Activated naive CD8-positive, alpha-beta T cell treated with anti-CD3 and anti-CD28 coated beads, Interleukin-2, amount 10 ng/mL, durations not matched to agents 7 days and 5 days (primary cell): ENCODE results near the gene TMEM129. TPM values are rescaled to one million over a fixed set of nuclear protein-coding genes. Genes with fewer than 3 reads are reported as not detected.
"Not testable (repeated sequence)": the region's sequence is repeated elsewhere in the genome, so short reads cannot be mapped to it uniquely, and the experiment has no call there.

Experiments
- ATAC-seq: fragments of 150-1000 bp; cut with Tn5 transposase; one replicate; pipeline ENCODE4 v1.10.0; 2021; ENCODE audit warnings: low read depth, moderate library complexity
- POLR2A ChIA-PET: fragments of 350-600 bp; sonication (Branson Sonifier 250); formaldehyde crosslinking; loops from one replicate; lab custom pipeline; 2021; ENCODE audit warnings: antibody characterized with exemption; lab: Charles Lee
- DNase-seq: peaks from one replicate; pipeline ENCODE4 v3.0.0; 2021
- H3K27ac Mint-ChIP-seq: one replicate; pipeline ENCODE4 v1.8.0; 2022; ENCODE audit warnings: mild to moderate bottlenecking, mixed read lengths
- H3K27me3 Mint-ChIP-seq: one replicate; pipeline ENCODE4 v1.8.0; 2022; ENCODE audit warnings: mild to moderate bottlenecking, moderate library complexity, mixed read lengths
- H3K36me3 Mint-ChIP-seq: one replicate; pipeline ENCODE4 v1.8.0; 2021; ENCODE audit warnings: mild to moderate bottlenecking, mixed read lengths
- H3K4me1 Mint-ChIP-seq: one replicate; pipeline ENCODE4 v1.8.0; 2021; ENCODE audit warnings: mixed read lengths
- H3K4me3 Mint-ChIP-seq: one replicate; pipeline ENCODE4 v1.8.0; 2022; ENCODE audit warnings: mild to moderate bottlenecking, moderate library complexity, mixed read lengths
- H3K9me3 Mint-ChIP-seq: one replicate; pipeline ENCODE4 v1.8.0; 2021; ENCODE audit warnings: mixed read lengths
- total RNA-seq, 2 experiments: library from RNA; stranded (reverse); gene quantifications; one replicate each; pipeline ENCODE4 v1.2.3, GENCODE V29; 2021

TMEM129 gene
- total RNA-seq, 2 experiments from 2014 or later, result 27.5 to 27.6 TPM

DNA sequence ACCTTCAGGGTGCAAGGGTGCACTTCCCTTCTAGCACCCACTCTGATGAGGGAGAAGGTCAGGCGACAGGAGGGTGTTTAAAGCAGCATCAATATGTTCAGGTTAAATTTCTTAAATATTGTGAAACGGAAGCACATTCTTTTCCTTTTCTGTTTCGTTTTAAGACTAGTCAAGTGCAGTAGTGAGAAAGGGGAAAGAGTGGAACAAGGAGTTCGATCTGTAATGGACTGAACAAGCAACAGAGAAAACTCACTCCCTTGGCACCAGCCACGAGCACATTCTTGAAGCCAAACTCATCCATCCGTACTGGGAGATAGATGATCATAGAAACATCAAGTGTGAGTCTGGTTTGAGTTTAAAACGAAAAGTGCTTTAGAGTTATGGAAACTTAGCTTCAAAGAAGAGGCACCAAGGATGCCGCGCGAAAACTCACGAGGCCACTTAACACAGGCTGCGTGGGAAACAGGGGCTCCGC lies 37.8 kb downstream of the TMEM129 start:
- POLR2A ChIA-PET, result interaction anchor here (1.1 to 1.6 kb wide), 2 partner anchors 29 to 38 kb away, joined by 3 to 4 read pairs; partner anchors contain the start of genes SLBP, TACC3 and TMEM129
- Mint-ChIP-seq H3K9me3 (no peaks in the 10 kb centered on the region), H3K4me1 (peaks cover 8% of the 10 kb centered on the region), H3K36me3 (no peaks in the 10 kb centered on the region), H3K27me3 (peaks cover 11% of the 10 kb centered on the region), H3K4me3 (peak overlapping the region; percentile 81), H3K27ac (peak overlapping the region; percentile 73)
- ATAC-seq (no peak), DNase-seq (no peak)

DNA sequence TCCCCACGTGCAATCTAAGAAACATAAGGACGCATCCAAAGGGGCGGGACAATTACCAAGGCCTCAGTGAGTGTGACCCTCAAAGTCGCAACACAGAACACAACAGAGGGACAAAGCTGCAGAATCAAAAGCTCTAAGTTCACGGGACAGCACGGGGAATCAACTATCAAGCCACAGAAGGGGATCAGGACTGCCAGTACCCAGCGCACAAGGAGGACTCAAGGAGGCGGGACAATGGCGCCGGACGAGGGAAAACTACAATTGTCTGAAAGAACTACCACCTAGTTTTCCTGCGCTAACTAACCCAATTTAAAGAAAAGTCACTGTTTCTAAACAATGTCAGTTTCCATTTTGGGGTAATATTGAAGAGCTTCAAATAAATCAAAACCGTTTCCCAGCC lies 38.3 kb downstream of the TMEM129 start:
- Mint-ChIP-seq H3K9me3 (no peaks in the 10 kb centered on the region), H3K4me1 (peaks cover 8% of the 10 kb centered on the region), H3K36me3 (no peaks in the 10 kb centered on the region), H3K27ac (no peak overlapping the region), H3K27me3 (peaks cover 11% of the 10 kb centered on the region), H3K4me3 (peak overlapping the region; percentile 81)
- ATAC-seq (no peak), DNase-seq (no peak)
- POLR2A ChIA-PET, result interaction anchor here (1.1 to 1.6 kb wide), 2 partner anchors 29 to 38 kb away, joined by 3 to 4 read pairs; partner anchors contain the start of genes SLBP, TACC3 and TMEM129

DNA sequence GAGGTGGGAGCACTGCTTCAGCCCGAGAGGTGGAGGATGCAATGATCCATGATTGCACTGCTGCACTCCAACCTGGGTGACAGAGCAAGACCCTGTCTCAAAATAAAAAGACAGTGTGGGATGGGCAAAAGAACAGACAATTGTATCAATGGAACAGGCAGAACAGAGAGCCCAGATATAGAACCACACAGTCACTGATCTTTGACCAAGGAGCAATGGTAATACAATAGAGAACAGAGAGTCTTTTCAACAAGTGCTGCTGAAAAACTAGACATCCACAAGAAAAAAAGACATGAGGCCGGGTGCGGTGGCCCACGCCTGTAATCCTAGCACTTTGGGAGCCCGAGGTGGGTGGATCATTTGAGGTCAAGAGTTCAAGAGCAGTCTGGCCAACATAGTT lies 42.9 kb downstream of the TMEM129 start:
- no peak for ATAC-seq
- no peaks in the 10 kb centered on the region for H3K9me3 Mint-ChIP-seq
- H3K36me3 Mint-ChIP-seq, result no peaks in the 10 kb centered on the region
- no peak overlapping the region for H3K27ac Mint-ChIP-seq
- peaks cover 4% of the 10 kb centered on the region for H3K4me1 Mint-ChIP-seq
- H3K4me3 Mint-ChIP-seq, result no peak overlapping the region
- POLR2A ChIA-PET, result interaction anchor here (0.6 kb wide), 1 partner anchor 375 kb away, joined by 3 read pairs; no protein-coding TSS in a partner anchor
- DNase-seq, result no peak
- peaks cover 11% of the 10 kb centered on the region for H3K27me3 Mint-ChIP-seq

DNA sequence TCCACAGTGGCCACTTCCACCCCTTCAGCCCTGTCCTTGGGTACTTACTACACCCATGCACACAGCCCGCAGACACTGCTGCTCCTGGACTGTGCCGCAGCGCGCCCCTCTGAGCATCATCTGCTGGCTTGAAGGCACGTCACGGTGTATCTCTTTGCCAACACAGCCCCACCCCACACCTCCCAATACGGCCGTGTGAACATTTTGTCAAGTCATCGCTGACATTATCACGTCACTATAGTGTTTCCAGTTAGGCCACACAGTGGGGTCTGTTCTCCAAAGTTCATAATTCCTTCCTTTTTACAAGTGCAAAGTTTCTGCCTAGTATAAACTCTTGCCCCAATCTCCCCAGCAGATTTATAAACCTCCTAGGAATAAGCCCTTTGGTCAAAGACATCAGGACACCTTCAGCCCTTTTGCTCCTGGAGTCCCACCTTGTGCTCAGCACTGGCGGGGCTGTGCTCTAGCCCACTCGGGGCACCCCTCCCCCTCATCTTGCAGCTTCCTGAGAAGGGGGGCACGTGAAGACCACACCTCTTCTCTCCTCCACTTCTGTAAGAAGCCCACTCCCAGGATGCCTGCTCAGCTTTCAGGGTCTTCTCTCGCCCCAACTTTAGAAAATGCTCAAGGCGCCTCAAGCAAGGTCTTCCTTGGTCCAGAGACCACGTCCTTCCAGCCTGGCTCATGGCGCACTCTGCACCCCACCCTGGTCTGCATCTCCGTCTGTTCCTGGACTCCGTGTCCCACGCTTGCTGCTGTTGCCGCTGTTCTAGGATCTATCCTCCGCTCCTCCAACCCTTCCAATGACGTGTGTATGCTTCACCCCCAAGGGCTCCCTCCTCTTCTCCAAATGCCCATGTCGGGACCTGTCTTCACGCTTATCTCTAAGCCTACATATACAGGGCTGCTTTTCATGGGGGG lies 44.3 kb downstream of the TMEM129 start:
- DNase-seq (no peak), ATAC-seq (no peak)
- no peaks in the 10 kb centered on the region for H3K36me3 Mint-ChIP-seq
- POLR2A ChIA-PET, result no interaction called here
- H3K4me3 Mint-ChIP-seq, result no peak overlapping the region
- peaks cover 4% of the 10 kb centered on the region for H3K4me1 Mint-ChIP-seq
- H3K9me3 Mint-ChIP-seq, result no peaks in the 10 kb centered on the region
- H3K27ac Mint-ChIP-seq, result no peak overlapping the region
- peaks cover 4% of the 10 kb centered on the region for H3K27me3 Mint-ChIP-seq

DNA sequence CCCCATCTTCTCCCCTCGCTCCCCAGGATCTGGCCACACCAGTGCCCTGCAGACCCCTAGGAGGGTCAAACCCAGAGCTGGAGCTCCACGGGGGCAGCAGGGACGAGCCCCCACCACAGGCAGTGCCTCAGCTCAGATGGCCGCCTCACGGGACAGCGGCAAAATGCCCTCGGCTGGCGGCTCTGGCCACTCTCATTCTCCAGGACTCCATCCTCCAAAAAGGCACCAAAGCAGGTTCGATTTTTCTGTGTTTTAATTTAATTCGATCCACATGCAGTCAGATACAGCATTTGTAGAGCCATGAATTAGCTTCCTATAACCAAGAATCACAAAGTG lies 45.4 kb downstream of the TMEM129 start:
- ATAC-seq, result no peak
- POLR2A ChIA-PET, result no interaction called here
- H3K9me3 Mint-ChIP-seq, result no peaks in the 10 kb centered on the region
- H3K27ac Mint-ChIP-seq, result no peak overlapping the region
- peaks cover 6% of the 10 kb centered on the region for H3K4me1 Mint-ChIP-seq
- DNase-seq, result no peak
- peaks cover 4% of the 10 kb centered on the region for H3K27me3 Mint-ChIP-seq
- no peak overlapping the region for H3K4me3 Mint-ChIP-seq
- no peaks in the 10 kb centered on the region for H3K36me3 Mint-ChIP-seq

DNA sequence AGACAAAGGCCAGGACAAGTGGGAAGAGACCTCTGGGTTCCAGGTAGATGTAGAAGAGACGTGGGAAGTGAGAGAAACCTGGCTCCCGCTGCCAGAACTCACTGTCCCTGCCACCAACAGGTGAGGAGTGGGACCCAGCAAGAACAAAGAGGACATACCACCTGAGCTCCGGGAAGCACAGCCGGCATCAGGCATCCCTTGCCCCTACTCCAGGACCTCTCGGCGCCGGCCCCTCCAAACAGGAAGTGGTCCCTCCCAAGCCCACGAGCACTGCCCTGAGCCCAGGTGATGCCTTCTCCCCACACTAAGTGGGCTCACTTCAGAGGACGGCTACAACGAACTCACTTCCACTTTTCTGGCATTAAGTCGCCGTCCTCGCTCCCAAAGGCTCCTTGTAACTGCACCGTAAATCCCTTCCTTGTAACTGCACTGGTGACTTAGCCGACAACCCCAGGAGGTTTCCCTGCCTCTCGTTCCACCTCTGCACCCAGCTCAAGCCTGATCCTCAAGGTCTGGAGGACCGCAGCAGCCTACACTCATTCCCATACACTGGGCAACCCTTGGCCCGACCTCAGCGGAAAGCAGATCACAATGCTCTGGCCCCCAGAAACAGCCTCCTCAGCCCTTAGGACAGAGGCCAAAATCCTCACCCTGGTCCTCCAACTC lies 45.9 kb downstream of the TMEM129 start:
- POLR2A ChIA-PET, result no interaction called here
- Mint-ChIP-seq H3K27ac (no peak overlapping the region), H3K36me3 (no peaks in the 10 kb centered on the region), H3K4me1 (peaks cover 6% of the 10 kb centered on the region), H3K4me3 (no peak overlapping the region), H3K27me3 (peaks cover 4% of the 10 kb centered on the region), H3K9me3 (no peaks in the 10 kb centered on the region)
- DNase-seq (no peak), ATAC-seq (no peak)

DNA sequence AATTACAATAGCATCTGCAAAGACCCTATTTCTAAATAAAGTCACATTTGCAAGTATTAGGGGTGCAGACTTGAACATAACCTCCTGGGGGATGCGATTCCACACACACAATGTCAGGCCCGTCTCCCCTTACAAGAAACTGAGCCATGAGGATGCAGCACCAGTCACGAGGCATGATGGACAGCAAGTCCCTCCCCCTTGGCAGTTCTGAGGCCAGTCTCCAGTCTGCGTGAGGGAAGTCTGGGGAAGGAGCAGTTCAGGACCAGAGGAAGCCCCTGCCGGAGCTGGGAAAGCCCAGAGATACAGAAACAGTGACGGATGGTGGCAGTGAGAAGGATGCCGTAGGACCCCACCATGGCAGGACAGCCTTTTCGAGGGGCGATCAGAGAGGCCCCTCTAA lies 46.4 kb downstream of the TMEM129 start:
- H3K4me1 Mint-ChIP-seq, result peaks cover 6% of the 10 kb centered on the region

DNA sequence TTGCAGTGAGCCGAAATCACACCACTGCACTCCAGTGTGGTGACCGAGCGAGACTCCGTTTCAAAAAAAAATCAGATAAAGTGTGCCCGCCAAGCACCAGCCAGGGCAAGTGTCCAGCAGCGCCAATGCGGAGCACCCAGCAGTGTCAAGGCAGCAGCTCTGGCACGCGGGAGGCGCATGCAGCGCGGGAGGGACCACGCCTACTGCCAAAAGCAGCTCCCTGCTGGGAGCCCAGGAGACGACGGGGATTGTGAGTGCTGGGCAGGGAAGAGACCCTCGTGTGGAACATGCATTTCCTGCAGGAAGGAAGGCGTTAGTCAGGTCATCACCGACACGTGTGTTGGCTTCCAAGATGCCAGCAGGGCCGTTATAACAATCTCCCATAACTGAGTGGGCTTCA lies 47.5 kb downstream of the TMEM129 start:
- Mint-ChIP-seq H3K27me3 (peaks cover 3% of the 10 kb centered on the region), H3K36me3 (no peaks in the 10 kb centered on the region), H3K27ac (no peak overlapping the region), H3K9me3 (no peaks in the 10 kb centered on the region), H3K4me1 (peaks cover 6% of the 10 kb centered on the region), H3K4me3 (no peak overlapping the region)
- no peak for ATAC-seq
- POLR2A ChIA-PET, result no interaction called here
- no peak for DNase-seq

More for the DNA sequence above, 46.4 kb downstream of the TMEM129 start:
- DNase-seq (no peak), ATAC-seq (no peak)
- Mint-ChIP-seq H3K4me3 (no peak overlapping the region), H3K9me3 (no peaks in the 10 kb centered on the region), H3K36me3 (no peaks in the 10 kb centered on the region), H3K27ac (no peak overlapping the region), H3K27me3 (peaks cover 4% of the 10 kb centered on the region)
- POLR2A ChIA-PET, result no interaction called here

DNA sequence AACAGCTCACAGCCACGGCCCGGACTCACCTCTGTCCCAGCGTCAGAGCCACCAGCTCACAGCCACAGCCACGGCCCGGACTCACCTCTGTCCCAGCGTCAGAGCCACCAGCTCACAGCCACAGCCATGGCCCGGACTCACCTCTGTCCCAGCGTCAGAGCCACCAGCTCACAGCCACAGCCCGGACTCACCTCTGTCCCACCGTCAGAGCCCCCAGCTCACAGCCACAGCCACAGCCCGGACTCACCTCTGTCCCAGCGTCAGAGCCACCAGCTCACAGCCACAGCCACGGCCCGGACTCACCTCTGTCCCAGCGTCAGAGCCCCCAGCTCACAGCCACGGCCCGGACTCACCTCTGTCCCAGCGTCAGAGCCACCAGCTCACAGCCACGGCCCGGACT lies 50.1 kb downstream of the TMEM129 start:
- DNase-seq, ATAC-seq, H3K36me3 Mint-ChIP-seq, H3K9me3 Mint-ChIP-seq, H3K27me3 Mint-ChIP-seq, POLR2A ChIA-PET, H3K4me3 Mint-ChIP-seq, H3K4me1 Mint-ChIP-seq, H3K27ac Mint-ChIP-seq: not testable (repeated sequence)

DNA sequence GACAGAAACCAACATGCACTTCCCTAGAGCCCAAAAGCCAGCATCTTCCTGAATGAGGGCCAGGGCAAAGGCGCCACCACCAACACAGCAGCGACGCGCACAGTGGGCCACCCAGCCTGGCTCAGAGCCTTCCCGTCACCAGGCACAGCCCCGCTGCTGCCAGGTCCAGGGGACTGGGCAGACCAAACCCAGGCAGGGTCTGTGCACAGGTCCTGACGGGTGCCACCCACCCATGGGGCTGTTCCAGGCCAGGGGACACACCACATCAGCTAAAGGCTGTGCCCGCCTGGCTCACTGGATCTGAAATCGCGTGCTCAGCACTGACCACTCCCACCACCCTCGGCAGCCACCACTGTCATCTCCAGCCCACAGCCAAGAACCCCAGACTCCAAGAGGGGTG lies 50.8 kb downstream of the TMEM129 start:
- ATAC-seq, result no peak
- POLR2A ChIA-PET, result no interaction called here
- no peak overlapping the region for H3K27ac Mint-ChIP-seq
- no peak for DNase-seq
- H3K36me3 Mint-ChIP-seq, result no peaks in the 10 kb centered on the region
- no peaks in the 10 kb centered on the region for H3K9me3 Mint-ChIP-seq
- no peak overlapping the region for H3K4me3 Mint-ChIP-seq
- H3K4me1 Mint-ChIP-seq, result peaks cover 6% of the 10 kb centered on the region
- H3K27me3 Mint-ChIP-seq, result no peaks in the 10 kb centered on the region

DNA sequence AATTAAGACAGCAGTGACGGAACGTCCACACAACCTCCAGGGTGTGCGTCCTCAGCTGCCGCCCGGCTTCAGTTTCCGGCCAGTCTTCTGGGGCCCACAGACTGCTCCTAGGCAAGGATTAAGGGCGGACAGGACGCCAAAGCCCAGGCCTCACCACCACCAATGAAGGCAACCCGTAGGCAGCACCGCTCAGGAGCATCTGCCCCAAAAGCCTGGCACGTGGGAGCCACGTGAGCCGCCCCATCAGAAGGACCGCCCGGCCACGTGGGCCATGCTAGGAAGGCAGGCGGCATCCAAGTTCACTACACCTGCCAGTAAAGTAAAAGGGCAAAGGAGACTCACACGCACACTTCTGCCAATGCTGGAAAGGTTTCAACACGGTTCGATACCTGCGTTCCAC lies 51.3 kb downstream of the TMEM129 start:
- DNase-seq, result no peak
- Mint-ChIP-seq H3K9me3 (no peaks in the 10 kb centered on the region), H3K36me3 (no peaks in the 10 kb centered on the region), H3K4me3 (no peak overlapping the region), H3K27me3 (no peaks in the 10 kb centered on the region), H3K4me1 (peaks cover 6% of the 10 kb centered on the region), H3K27ac (no peak overlapping the region)
- no peak for ATAC-seq
- POLR2A ChIA-PET, result no interaction called here

DNA sequence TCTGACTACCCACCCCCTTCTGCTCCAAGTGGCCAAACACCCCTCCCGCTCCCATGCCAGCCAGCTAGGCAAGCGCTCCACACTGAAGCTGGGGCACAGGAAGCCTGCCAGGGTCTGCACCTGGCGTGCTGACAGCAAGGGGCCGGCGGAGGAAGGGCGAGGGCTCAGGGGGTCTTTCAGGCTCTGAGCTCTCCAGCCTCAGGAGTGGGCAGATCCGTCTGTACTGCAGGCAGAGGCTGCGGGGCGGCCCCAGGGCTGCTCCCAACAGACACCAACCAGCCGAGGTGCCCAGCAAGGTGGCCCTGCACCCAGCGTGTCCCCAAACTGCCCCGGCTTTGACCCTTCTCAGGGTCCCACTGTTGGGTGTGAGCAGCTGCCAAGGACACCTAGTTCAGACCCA lies 51.9 kb downstream of the TMEM129 start:
- no peaks in the 10 kb centered on the region for H3K27me3 Mint-ChIP-seq
- no peak overlapping the region for H3K27ac Mint-ChIP-seq
- H3K9me3 Mint-ChIP-seq, result no peaks in the 10 kb centered on the region
- H3K4me3 Mint-ChIP-seq, result no peak overlapping the region
- no peaks in the 10 kb centered on the region for H3K36me3 Mint-ChIP-seq
- peaks cover 6% of the 10 kb centered on the region for H3K4me1 Mint-ChIP-seq
- no peak for ATAC-seq
- no peak for DNase-seq
- POLR2A ChIA-PET, result no interaction called here

DNA sequence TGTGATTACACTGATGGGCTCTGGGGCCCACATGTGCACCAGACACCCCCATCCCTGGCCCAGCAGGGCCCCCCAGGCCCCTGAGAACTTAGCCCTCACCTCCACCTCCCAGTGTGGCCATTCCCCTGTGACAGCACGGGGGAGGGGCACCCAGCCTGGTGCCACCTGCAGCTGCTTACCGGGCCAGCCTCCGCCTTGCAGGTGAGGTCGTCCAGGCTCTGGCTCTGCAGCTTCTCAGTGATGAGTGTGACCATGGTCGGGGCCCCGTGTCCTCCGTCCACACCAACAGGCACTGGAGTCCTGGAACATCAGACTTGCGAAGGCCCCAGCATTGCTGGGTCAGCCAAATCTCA lies 52.7 kb downstream of the TMEM129 start:
- peaks cover 6% of the 10 kb centered on the region for H3K4me1 Mint-ChIP-seq
- no peaks in the 10 kb centered on the region for H3K9me3 Mint-ChIP-seq
- no peaks in the 10 kb centered on the region for H3K36me3 Mint-ChIP-seq
- H3K4me3 Mint-ChIP-seq, result no peak overlapping the region
- H3K27me3 Mint-ChIP-seq, result no peaks in the 10 kb centered on the region
- no peak overlapping the region for H3K27ac Mint-ChIP-seq
- POLR2A ChIA-PET, result no interaction called here
- ATAC-seq (no peak), DNase-seq (no peak)

DNA sequence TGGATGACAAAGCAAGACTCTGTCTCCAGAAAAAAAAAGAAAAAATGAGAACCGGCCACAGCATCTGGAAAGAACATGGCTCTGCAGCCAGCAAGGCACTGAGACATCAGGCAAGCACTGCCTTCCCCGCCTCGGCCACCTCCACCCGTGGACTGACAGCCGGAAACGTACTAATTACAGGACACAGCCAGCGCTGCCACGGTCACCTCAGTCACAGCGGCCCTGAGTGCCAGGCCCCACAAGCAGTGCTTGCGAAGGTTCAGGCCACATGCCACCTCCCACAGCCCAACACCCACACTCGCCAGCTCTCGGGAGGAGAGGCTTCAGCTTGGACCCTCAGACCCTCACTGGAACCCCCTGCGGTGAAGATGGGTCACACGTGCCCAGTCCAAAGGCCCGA lies 53.9 kb downstream of the TMEM129 start:
- POLR2A ChIA-PET, result interaction anchor here (0.6 kb wide), 1 partner anchor 646 kb away, joined by 5 read pairs; no protein-coding TSS in a partner anchor
- Mint-ChIP-seq H3K4me3 (no peak overlapping the region), H3K27me3 (no peaks in the 10 kb centered on the region), H3K9me3 (no peaks in the 10 kb centered on the region), H3K4me1 (peaks cover 4% of the 10 kb centered on the region), H3K36me3 (no peaks in the 10 kb centered on the region), H3K27ac (no peak overlapping the region)
- ATAC-seq (no peak), DNase-seq (no peak)
